GM06990 (cell line): Measurements from ENCODE around the gene ABCA8.
A peak's percentile ranks its signal among the peaks of the same experiment; 100 is the strongest.

ENCODE experiments used
- DNase-seq: peaks from one replicate; pipeline ENCODE4 v3.0.0-alpha.2; 2011; ENCODE audit not compliant: insufficient read length; ENCODE audit errors: extremely low read depth
- H3K27me3 ChIP-seq: replicated peaks from 2 replicates; pipeline ENCODE4 v1.6.0; 2011; ENCODE audit warnings: low read length; ENCODE audit not compliant: control insufficient read depth, insufficient read depth
- H3K36me3 ChIP-seq: 2 replicates; pipeline ENCODE4 v1.5.1; 2011; ENCODE audit warnings: low read length; ENCODE audit not compliant: control insufficient read depth, insufficient read depth
- H3K4me3 ChIP-seq: replicated peaks from 2 replicates; pipeline ENCODE4 v1.5.1; 2011; ENCODE audit warnings: low read depth, mild to moderate bottlenecking, control low read depth, low read length
- TF ChIP-seq, protein P1 (sequence below): IDR thresholded peaks from 2 replicates; pipeline ENCODE4 v1.5.1; 2011; ENCODE audit warnings: low read length, control low read depth, mild to moderate bottlenecking, inconsistent platforms; ENCODE audit not compliant: insufficient read depth, poor library complexity, severe bottlenecking

The ABCA8 gene

DNA sequence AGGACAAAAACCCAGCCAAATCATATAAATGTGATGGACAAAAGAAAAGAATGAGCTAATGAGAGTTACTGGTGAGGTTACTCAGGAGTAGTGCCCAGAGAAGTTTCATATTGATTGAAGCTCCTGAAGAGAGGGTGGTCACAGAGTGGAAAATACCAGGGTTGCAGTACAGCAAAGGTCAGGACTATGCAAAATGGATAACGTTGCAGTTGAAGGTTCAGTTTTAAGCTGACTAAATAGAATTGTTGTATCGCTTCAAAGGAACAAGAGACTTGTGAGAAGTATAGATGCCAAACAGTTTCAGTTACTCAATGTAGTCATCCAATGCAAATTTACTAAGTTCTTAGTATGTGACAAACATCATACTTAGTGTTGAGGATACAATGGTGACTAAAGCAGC is 47.1 kb downstream of the ABCA8 start:
- TF ChIP-seq, protein P1, sequence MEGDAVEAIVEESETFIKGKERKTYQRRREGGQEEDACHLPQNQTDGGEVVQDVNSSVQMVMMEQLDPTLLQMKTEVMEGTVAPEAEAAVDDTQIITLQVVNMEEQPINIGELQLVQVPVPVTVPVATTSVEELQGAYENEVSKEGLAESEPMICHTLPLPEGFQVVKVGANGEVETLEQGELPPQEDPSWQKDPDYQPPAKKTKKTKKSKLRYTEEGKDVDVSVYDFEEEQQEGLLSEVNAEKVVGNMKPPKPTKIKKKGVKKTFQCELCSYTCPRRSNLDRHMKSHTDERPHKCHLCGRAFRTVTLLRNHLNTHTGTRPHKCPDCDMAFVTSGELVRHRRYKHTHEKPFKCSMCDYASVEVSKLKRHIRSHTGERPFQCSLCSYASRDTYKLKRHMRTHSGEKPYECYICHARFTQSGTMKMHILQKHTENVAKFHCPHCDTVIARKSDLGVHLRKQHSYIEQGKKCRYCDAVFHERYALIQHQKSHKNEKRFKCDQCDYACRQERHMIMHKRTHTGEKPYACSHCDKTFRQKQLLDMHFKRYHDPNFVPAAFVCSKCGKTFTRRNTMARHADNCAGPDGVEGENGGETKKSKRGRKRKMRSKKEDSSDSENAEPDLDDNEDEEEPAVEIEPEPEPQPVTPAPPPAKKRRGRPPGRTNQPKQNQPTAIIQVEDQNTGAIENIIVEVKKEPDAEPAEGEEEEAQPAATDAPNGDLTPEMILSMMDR = no peak
- H3K27me3 ChIP-seq = no peaks in the 10 kb centered on the region
- DNase-seq = peak; percentile 18
- no peak overlapping the region for H3K4me3 ChIP-seq
- H3K36me3 ChIP-seq = no peaks in the 10 kb centered on the region

DNA sequence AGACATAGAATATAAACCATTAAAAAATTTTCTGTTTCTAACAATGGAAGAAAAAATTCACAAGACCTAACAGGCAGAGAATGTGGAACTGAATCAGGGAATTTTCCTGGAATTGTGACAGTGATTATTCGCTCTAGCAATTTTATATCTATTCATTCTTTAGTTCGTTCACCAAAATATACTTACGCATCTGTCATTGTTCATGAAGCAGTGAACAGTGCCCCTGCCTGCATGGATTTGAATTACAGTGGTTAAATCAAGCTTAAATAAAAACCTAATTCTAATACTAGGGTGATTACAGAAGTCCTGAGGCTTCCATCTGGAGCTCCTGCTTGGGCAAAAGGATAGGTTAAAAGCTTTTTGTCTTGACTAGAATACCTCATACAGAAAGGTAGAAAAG is 48.6 kb downstream of the ABCA8 start:
- H3K4me3 ChIP-seq = no peak overlapping the region
- TF ChIP-seq, protein P1 = peak; percentile 39
- H3K27me3 ChIP-seq = no peaks in the 10 kb centered on the region
- H3K36me3 ChIP-seq = no peaks in the 10 kb centered on the region
- no peak for DNase-seq

DNA sequence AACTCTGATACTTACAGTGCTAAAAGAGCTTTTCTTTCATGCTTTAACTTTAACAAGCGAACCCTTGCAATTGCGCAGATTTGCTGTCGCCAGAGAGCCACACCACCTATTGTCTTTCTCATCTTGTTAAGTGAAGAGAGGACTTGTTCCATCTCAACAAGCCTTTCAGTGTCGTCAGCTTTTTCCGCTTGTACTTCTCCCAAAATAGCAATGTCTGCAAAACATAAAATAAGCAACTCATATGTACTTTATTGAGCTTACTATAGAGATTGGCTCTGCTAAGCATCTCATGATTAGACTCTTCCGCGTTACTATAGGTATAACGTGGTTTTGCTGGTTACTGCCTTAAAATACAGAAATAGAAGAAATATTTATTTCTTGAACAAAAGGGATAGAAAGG is 51.9 kb downstream of the ABCA8 start:
- Histone ChIP-seq H3K27me3 (no peaks in the 10 kb centered on the region), H3K36me3 (no peaks in the 10 kb centered on the region), H3K4me3 (no peak overlapping the region)
- no peak for DNase-seq
- TF ChIP-seq, protein P1 = no peak

DNA sequence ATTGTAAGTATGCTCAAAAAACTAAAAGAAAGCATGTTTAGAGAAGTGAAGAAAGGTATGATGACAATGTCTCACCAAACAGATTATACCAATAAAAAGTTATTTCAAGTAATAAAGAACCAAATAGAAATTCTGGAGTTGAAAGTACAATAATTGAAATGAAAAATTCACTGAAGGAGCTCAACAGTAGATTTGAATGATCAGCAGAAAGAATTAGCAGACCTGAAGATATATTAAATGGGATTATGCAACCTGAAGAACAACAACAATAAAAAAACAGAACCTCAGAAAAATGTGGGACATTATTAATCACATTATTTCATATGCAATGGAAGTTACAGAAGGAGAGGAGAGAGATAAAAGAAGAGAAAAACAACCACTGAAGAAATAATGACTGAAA is 57.6 kb downstream of the ABCA8 start:
- no peak for DNase-seq
- TF ChIP-seq, protein P1 = no peak
- Histone ChIP-seq H3K27me3 (no peaks in the 10 kb centered on the region), H3K36me3 (no peaks in the 10 kb centered on the region), H3K4me3 (no peak overlapping the region)

DNA sequence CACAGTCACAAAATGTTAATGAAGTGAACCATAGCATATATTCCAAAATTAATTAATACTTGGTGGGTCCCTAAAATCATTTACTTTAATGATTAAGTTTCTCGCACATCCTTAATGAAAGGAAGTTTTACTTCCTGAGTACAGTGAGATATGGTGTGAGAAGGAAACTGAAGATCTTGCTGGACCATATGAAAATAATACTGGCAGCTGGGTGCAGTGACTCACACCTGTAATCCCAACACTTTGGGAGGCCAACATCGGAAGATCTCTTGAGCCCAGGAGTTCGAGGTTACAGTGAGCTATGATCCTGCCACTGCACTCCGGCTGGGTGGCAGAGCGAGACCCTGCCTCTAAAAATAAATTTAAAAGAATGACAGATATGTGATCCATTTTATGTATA is 62.5 kb downstream of the ABCA8 start:
- DNase-seq = no peak
- H3K27me3 ChIP-seq = no peaks in the 10 kb centered on the region
- H3K36me3 ChIP-seq = no peaks in the 10 kb centered on the region
- H3K4me3 ChIP-seq = no peak overlapping the region
- TF ChIP-seq, protein P1 = no peak

DNA sequence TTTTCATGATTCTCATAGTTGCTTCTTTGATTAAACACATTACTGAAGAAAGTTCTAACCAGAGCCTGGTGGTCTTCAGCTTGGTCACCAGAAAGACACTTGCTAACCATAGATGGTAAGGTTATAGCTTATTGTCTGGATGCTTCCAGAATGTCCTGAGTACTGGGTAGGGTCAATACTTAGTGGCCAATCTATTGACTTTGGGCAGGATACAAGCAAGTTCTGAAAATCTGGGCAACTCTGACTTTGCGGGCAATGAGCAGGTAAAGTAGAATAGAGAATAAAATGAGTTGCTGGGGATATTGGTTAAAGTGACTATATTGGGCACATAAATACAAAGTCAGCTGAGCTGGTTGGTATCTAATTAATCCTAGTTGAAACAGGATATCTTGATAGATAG is 63.0 kb downstream of the ABCA8 start:
- H3K27me3 ChIP-seq = no peaks in the 10 kb centered on the region
- TF ChIP-seq, protein P1 = no peak
- no peaks in the 10 kb centered on the region for H3K36me3 ChIP-seq
- H3K4me3 ChIP-seq = no peak overlapping the region
- DNase-seq = no peak
